OCI-LY3 (cell line): Measurements from ENCODE around the gene SLC25A45.

Experiments
- H2AFZ ChIP-seq: fragments of 200-600, 300-600 bp; shearing (Covaris generic); 2 replicates; pipeline ENCODE4 v1.6.0; 2014; ENCODE audit warnings: antibody characterized with exemption, low read depth, low read length
- H3K27ac ChIP-seq: fragments of 200-600, 300-600 bp; sonication (generic); 2 replicates; pipeline ENCODE4 v1.5.1; 2014; ENCODE audit warnings: mild to moderate bottlenecking, low read length, moderate library complexity, mixed read lengths
- H3K27me3 ChIP-seq: fragments of 200-600, 300-600 bp; sonication (generic); 2 replicates; pipeline ENCODE4 v1.6.1; 2014; ENCODE audit warnings: low read depth, low read length, mixed read lengths
- H3K36me3 ChIP-seq: fragments of 200-600, 300-600 bp; sonication (generic); replicated peaks from 2 replicates; pipeline ENCODE3; 2014; ENCODE audit warnings: low read depth, low read length, mixed read lengths
- H3K4me1 ChIP-seq: fragments of 300-600, 200-600 bp; sonication (generic); 2 replicates; pipeline ENCODE4 v1.6.1; 2014; ENCODE audit warnings: low read length, mixed read lengths
- H3K4me2 ChIP-seq: fragments of 200-600, 300-600 bp; sonication (generic); 2 replicates; pipeline ENCODE4 v1.6.1; 2014; ENCODE audit warnings: low read length, mixed read lengths
- H3K4me3 ChIP-seq: fragments of 300-600, 200-600 bp; sonication (generic); 2 replicates; pipeline ENCODE4 v1.5.1; 2014; ENCODE audit warnings: antibody characterized with exemption, mild to moderate bottlenecking, low read length, moderate library complexity
- H3K79me2 ChIP-seq: fragments of 300-600, 200-600 bp; shearing (Covaris generic); 2 replicates; pipeline ENCODE4 v1.6.1; 2014; ENCODE audit warnings: mild to moderate bottlenecking, low read length, mixed read lengths
- H3K9ac ChIP-seq: fragments of 300-600, 200-600 bp; shearing (Covaris generic); 2 replicates; pipeline ENCODE4 v1.6.0; 2014; ENCODE audit warnings: mild to moderate bottlenecking, low read length, moderate library complexity
- H3K9me3 ChIP-seq: fragments of 200-600, 300-600 bp; shearing (Covaris generic); 2 replicates; pipeline ENCODE4 v1.6.1; 2014; ENCODE audit warnings: low read length, mixed read lengths; ENCODE audit not compliant: insufficient read depth
- H4K20me1 ChIP-seq: fragments of 200-600, 300-600 bp; sonication (generic); 2 replicates; pipeline ENCODE4 v1.6.1; 2016; ENCODE audit warnings: low read length, mixed read lengths; ENCODE audit not compliant: insufficient read depth
- EZH2phosphoT487 ChIP-seq: fragments of 200-600 bp; shearing (Covaris generic); IDR thresholded peaks from 2 replicates; pipeline ENCODE4 v1.6.1; 2018; ENCODE audit warnings: antibody characterized with exemption, mixed run types, low read depth
- TF ChIP-seq, protein P1 (sequence below): fragments of 200-600, 300-600 bp; sonication (generic); IDR thresholded peaks from 2 replicates; pipeline ENCODE4 v1.5.1; 2014; ENCODE audit warnings: antibody characterized with exemption, low read length, low read depth

The SLC25A45 gene

DNA sequence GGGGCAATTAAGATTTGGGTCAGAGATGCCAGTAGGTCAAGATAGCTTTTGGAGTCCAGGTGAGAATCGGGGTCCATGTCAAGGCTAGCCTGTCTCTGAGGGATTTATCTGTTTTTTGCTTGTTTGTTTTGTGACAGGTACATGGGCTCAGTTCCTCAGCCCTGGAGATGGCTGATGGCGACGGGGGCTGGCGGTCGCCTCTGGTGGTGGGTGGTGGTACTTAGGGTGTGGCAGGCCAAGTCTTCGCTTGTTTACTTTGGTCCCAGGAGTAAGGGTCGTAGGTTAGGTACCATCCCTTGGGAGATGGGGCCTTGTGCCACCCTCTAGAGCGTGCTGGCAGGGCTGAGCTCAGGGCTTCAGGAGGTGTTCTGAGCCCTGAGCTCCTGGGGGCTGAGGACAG is 4.7 kb downstream of the SLC25A45 start:
- Histone ChIP-seq H3K27ac (peak overlapping the region; percentile 55), H4K20me1 (no peaks in the 10 kb centered on the region), H3K36me3 (no peaks in the 10 kb centered on the region), H2AFZ (peak overlapping the region; percentile 29; the same call in 1 of the 2 replicates), H3K4me2 (peak overlapping the region; percentile 80), H3K27me3 (no peaks in the 10 kb centered on the region), H3K79me2 (no peaks in the 10 kb centered on the region; the same call in 1 of the 2 replicates), H3K9ac (peak overlapping the region; percentile 57), H3K4me3 (peak overlapping the region; percentile 43), H3K9me3 (no peaks in the 10 kb centered on the region), H3K4me1 (peaks cover 32% of the 10 kb centered on the region)
- TF ChIP-seq, protein P1, sequence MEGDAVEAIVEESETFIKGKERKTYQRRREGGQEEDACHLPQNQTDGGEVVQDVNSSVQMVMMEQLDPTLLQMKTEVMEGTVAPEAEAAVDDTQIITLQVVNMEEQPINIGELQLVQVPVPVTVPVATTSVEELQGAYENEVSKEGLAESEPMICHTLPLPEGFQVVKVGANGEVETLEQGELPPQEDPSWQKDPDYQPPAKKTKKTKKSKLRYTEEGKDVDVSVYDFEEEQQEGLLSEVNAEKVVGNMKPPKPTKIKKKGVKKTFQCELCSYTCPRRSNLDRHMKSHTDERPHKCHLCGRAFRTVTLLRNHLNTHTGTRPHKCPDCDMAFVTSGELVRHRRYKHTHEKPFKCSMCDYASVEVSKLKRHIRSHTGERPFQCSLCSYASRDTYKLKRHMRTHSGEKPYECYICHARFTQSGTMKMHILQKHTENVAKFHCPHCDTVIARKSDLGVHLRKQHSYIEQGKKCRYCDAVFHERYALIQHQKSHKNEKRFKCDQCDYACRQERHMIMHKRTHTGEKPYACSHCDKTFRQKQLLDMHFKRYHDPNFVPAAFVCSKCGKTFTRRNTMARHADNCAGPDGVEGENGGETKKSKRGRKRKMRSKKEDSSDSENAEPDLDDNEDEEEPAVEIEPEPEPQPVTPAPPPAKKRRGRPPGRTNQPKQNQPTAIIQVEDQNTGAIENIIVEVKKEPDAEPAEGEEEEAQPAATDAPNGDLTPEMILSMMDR = 0 out of 2 replicates have a peak, but pooled peaks have one; percentile 12
- no peak for TF ChIP-seq EZH2phosphoT487

- Histone ChIP-seq H2AFZ (no peak overlapping the region), H3K4me2 (no peak overlapping the region), H3K79me2 (no peaks in the 10 kb centered on the region; the same call in 1 of the 2 replicates), H3K36me3 (no peaks in the 10 kb centered on the region), H4K20me1 (no peaks in the 10 kb centered on the region), H3K9ac (no peak overlapping the region), H3K27ac (no peak overlapping the region), H3K4me1 (peaks cover 30% of the 10 kb centered on the region), H3K27me3 (no peaks in the 10 kb centered on the region), H3K9me3 (no peaks in the 10 kb centered on the region), H3K4me3 (no peak overlapping the region)
- TF ChIP-seq EZH2phosphoT487 = no peak
- TF ChIP-seq, protein P1 = no peak
Measured at GRCh38 chr11:65377036-65377435, 5.4 kb downstream of the SLC25A45 start.

GRCh38 chr11:65376138-65376713 is 6.2 kb downstream of the SLC25A45 start:
- Histone ChIP-seq H3K9me3 (no peaks in the 10 kb centered on the region), H3K27me3 (0 out of 2 replicates have a peak, but pooled peaks cover under 1% of the 10 kb centered on the region), H3K9ac (no peak overlapping the region), H3K27ac (no peak overlapping the region), H3K4me3 (no peak overlapping the region), H3K4me2 (no peak overlapping the region), H2AFZ (no peak overlapping the region), H3K4me1 (peaks cover 25% of the 10 kb centered on the region), H3K36me3 (no peaks in the 10 kb centered on the region), H3K79me2 (no peaks in the 10 kb centered on the region; the same call in 1 of the 2 replicates), H4K20me1 (no peaks in the 10 kb centered on the region)
- TF ChIP-seq, protein P1 = no peak
- TF ChIP-seq EZH2phosphoT487 = no peak

DNA sequence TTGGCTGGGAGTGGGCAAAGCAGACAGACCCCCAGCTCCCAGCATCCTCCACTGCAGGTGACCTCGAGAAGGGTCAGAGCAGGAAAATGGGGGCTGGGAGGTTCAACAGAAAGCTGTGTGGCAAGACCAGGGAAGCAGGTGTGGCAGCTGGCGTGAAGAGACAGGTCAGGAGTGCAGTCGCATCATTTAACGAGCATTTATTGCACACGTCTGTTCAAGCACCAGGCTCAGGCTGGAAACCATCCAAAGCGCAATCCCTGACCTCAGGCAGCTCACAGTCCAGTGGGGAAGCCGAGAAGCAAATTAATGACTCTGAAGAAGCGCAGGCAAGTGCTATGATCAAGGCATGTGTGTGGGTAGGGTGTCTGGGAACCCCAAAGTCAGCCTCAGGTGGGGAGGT is 7.4 kb downstream of the SLC25A45 start:
- Histone ChIP-seq H3K4me1 (peaks cover 20% of the 10 kb centered on the region), H3K36me3 (no peaks in the 10 kb centered on the region), H3K4me2 (no peak overlapping the region), H3K4me3 (no peak overlapping the region), H3K9ac (no peak overlapping the region), H3K27me3 (0 out of 2 replicates have a peak, but pooled peaks cover 3% of the 10 kb centered on the region), H2AFZ (no peak overlapping the region), H3K79me2 (no peaks in the 10 kb centered on the region), H4K20me1 (no peaks in the 10 kb centered on the region), H3K27ac (no peak overlapping the region), H3K9me3 (no peaks in the 10 kb centered on the region)
- no peak for TF ChIP-seq EZH2phosphoT487
- TF ChIP-seq, protein P1 = no peak
